Activated T-helper 9 cell treated with anti-CD3 and anti-CD28 coated beads, Interleukin-2, amount 50 U/mL, for 16 hours (primary cell): Measurements from ENCODE around the gene MAML1.
"Not testable (repeated sequence)": the region's sequence is repeated elsewhere in the genome, so short reads cannot be mapped to it uniquely, and the experiment has no call there.

Source experiments
- DNase-seq: peaks from one replicate; pipeline ENCODE4 v3.0.0-alpha.2; 2020; ENCODE audit warnings: low read depth

The MAML1 gene

GRCh38 chr5:179732412-179732917, at the start of gene MAML1:
Gene MAML1, plus strand, starts transcription at chr5:179732822. Its CDS starts 291 bp downstream, at chr5:179733113.
- peak; percentile 99 for DNase-seq

- not testable (repeated sequence) for DNase-seq
Measured at GRCh38 chr5:179689212-179689611, 43.4 kb upstream of the MAML1 start.

GRCh38 chr5:179694561-179694960, 38.1 kb upstream of the MAML1 start:
- no peak for DNase-seq

GRCh38 chr5:179696603-179697002, 36.0 kb upstream of the MAML1 start:
- no peak for DNase-seq

GRCh38 chr5:179697108-179697507, 35.5 kb upstream of the MAML1 start:
- no peak for DNase-seq

GRCh38 chr5:179697543-179697942, 35.1 kb upstream of the MAML1 start:
- not testable (repeated sequence) for DNase-seq

- peak; percentile 98 for DNase-seq
Measured at GRCh38 chr5:179697993-179698934, 34.4 kb upstream of the MAML1 start.

GRCh38 chr5:179698935-179699615, 33.5 kb upstream of the MAML1 start, which contains the start of gene CANX:
Gene CANX, plus strand, starts transcription at chr5:179698967. Its CDS starts 6,715 bp downstream, at chr5:179705682.
- DNase-seq, result no peak

GRCh38 chr5:179699616-179700237, 32.9 kb upstream of the MAML1 start:
- peak; percentile 16 for DNase-seq

GRCh38 chr5:179700401-179700918, 32.2 kb upstream of the MAML1 start:
- no peak for DNase-seq

- DNase-seq, result no peak
Measured at GRCh38 chr5:179716286-179716685, 16.3 kb upstream of the MAML1 start.

GRCh38 chr5:179720222-179720621, 12.4 kb upstream of the MAML1 start:
- no peak for DNase-seq

- no peak for DNase-seq
Measured at GRCh38 chr5:179724163-179724562, 8.5 kb upstream of the MAML1 start.

GRCh38 chr5:179727106-179727505, 5.5 kb upstream of the MAML1 start:
- DNase-seq, result no peak

- no peak for DNase-seq
Measured at GRCh38 chr5:179729303-179729702, 3.3 kb upstream of the MAML1 start.

- DNase-seq, result no peak
Measured at GRCh38 chr5:179729727-179730126, 2.9 kb upstream of the MAML1 start.

- no peak for DNase-seq
Measured at GRCh38 chr5:179730356-179730755, 2.3 kb upstream of the MAML1 start.

- no peak for DNase-seq
Measured at GRCh38 chr5:179730852-179731251, 1.8 kb upstream of the MAML1 start.

- no peak for DNase-seq
Measured at GRCh38 chr5:179731791-179732411, 721 bp upstream of the MAML1 start.

- peak; percentile 26 for DNase-seq
Measured at GRCh38 chr5:179732918-179733771, 523 bp downstream of the MAML1 start.

GRCh38 chr5:179733772-179734126, 1.1 kb downstream of the MAML1 start:
- DNase-seq, result no peak
